GM19328 (cell line): ENCODE results near the gene LRP1-AS.

Experiments
- ATAC-seq: cut with Tn5 transposase; IDR thresholded peaks from one replicate; pipeline ENCODE4 v1.9.1; 2021; ENCODE audit warnings: mild to moderate bottlenecking, moderate library complexity; ENCODE audit not compliant: unreplicated experiment

LRP1-AS gene

DNA sequence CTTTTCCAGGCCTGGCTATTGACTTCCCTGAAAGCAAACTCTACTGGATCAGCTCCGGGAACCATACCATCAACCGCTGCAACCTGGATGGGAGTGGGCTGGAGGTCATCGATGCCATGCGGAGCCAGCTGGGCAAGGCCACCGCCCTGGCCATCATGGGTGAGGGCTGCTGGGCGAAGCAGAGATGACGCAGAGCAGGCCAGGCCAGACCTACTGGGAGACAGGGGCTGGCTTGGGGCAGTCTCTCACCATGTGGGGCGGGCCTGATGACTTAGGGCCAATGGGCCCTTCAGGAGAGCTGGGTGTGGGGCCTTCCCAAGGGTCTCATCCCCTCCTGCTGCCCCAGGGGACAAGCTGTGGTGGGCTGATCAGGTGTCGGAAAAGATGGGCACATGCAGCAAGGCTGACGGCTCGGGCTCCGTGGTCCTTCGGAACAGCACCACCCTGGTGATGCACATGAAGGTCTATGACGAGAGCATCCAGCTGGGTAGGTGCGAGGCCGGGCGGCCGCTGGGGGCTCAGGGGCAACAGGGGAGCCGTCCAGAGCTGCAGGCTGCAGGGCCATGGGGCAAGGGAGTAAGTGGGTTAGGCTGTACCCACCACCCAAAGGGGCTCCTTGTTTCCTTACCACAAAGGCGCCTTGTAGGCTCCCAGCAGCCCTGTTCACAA lies 33.0 kb upstream of the LRP1-AS start:
- no peak for ATAC-seq

DNA sequence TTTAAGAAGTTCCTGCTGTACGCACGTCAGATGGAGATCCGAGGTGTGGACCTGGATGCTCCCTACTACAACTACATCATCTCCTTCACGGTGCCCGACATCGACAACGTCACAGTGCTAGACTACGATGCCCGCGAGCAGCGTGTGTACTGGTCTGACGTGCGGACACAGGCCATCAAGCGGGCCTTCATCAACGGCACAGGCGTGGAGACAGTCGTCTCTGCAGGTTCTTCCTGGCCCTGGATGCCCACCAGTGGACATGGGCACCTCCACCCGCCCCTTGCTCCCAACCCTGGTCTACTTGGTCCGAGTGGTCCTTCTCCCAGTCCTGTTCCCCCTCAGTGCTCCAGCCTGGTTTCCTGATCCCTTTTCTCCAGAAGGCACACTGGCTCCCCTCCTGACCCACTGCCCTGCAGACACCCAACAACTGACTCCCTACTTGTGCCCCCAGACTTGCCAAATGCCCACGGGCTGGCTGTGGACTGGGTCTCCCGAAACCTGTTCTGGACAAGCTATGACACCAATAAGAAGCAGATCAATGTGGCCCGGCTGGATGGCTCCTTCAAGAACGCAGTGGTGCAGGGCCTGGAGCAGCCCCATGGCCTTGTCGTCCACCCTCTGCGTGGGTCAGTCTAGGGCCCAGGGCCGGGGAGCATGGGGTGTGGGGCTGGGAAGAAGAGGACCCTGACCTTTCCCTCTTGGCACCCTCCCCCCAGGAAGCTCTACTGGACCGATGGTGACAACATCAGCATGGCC lies 32.1 kb upstream of the LRP1-AS start:
- no peak for ATAC-seq

DNA sequence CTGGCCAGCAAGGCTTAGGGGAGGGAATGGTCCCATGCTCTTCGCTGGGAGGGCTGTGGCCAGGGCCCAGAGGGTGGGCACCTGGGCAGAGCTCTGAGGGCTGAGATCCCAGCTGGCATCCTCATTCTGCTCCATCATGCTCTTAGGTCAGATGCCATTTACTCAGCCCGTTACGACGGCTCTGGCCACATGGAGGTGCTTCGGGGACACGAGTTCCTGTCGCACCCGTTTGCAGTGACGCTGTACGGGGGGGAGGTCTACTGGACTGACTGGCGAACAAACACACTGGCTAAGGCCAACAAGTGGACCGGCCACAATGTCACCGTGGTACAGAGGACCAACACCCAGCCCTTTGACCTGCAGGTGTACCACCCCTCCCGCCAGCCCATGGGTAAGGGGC lies 30.8 kb upstream of the LRP1-AS start:
- no peak for ATAC-seq

DNA sequence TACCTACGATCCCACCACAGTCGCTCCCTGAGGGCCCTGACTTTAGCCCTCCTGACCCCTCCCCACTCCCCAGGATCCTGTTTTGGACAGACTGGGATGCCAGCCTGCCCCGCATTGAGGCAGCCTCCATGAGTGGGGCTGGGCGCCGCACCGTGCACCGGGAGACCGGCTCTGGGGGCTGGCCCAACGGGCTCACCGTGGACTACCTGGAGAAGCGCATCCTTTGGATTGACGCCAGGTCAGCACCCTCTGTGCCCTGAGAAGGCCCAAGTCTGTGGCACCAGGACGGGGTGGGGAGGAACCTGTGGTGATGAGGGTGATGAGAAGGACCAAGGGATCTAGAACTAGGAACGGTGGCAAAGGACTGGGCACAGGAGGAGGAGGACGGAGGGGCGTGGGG lies 29.9 kb upstream of the LRP1-AS start:
- ATAC-seq, result no peak

DNA sequence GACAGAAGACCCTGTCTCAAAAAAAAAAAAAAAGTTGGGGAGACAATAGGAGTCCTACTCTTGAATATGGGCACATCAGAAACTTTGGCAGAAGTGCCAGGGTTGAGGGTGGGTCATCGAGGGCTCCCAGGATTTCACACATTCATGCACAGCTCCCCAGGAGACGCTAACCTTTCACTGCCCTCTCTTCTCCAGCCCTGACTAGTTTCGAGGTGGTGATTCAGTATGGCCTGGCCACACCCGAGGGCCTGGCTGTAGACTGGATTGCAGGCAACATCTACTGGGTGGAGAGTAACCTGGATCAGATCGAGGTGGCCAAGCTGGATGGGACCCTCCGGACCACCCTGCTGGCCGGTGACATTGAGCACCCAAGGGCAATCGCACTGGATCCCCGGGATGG lies 29.4 kb upstream of the LRP1-AS start:
- no peak for ATAC-seq

DNA sequence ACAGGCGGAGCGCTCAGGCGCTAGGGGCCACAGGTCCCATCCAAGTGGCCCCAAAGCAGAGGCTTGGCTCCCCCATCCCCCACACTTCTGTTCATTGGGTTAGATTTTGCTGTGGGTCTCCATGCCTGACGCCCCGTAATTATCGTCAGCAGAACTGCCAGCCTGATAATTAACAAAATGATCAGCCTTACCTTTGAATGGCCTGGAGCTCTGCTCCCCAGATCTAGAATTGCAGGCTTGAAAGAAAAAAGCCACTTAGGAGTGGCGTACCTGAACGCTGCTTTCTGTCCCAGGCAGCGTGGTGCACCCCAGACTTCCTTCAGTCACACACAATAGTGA lies 28.7 kb upstream of the LRP1-AS start:
- no peak for ATAC-seq

DNA sequence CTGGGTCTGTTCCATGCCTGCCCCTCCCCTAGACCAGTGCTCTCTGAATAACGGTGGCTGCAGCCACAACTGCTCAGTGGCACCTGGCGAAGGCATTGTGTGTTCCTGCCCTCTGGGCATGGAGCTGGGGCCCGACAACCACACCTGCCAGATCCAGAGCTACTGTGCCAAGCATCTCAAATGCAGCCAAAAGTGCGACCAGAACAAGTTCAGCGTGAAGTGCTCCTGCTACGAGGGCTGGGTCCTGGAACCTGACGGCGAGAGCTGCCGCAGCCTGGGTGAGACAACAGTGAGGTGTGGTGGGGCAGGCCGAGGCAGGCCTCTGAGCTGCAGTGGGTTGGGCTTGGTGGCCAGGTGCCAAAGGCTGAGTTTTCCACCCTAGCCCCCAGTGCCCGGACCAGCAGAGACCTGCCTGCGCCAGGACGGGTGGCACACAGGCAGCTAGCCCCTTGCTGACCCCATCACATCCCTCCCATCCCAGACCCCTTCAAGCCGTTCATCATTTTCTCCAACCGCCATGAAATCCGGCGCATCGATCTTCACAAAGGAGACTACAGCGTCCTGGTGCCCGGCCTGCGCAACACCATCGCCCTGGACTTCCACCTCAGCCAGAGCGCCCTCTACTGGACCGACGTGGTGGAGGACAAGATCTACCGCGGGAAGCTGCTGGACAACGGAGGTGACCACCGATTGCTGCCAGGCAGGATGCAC lies 28.2 kb upstream of the LRP1-AS start:
- no peak for ATAC-seq

DNA sequence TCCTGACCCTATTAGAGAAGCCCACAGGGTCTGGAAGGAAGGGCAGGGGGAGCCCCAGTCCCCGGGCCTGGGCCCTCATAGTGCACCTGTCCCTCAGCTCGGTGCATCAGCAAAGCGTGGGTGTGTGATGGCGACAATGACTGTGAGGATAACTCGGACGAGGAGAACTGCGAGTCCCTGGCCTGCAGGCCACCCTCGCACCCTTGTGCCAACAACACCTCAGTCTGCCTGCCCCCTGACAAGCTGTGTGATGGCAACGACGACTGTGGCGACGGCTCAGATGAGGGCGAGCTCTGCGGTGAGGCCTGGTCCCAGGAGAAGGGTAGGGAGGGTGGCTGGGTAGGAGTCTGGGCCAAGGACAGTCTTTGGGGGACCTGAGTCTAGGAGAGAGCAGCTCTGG lies 26.3 kb upstream of the LRP1-AS start:
- ATAC-seq, result no peak

DNA sequence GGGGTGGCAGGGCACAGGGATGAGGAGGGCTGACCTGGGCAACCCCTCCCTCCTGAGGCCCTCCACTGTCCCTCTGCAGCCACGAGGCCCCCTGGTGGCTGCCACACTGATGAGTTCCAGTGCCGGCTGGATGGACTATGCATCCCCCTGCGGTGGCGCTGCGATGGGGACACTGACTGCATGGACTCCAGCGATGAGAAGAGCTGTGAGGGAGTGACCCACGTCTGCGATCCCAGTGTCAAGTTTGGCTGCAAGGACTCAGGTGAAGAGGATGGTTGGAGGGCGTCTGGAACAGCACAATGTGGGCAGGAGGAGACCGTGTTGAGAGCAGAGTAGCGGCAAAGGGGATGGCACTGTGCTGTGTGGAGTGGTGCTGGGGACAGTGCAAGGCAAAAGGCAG lies 25.7 kb upstream of the LRP1-AS start:
- ATAC-seq, result no peak

DNA sequence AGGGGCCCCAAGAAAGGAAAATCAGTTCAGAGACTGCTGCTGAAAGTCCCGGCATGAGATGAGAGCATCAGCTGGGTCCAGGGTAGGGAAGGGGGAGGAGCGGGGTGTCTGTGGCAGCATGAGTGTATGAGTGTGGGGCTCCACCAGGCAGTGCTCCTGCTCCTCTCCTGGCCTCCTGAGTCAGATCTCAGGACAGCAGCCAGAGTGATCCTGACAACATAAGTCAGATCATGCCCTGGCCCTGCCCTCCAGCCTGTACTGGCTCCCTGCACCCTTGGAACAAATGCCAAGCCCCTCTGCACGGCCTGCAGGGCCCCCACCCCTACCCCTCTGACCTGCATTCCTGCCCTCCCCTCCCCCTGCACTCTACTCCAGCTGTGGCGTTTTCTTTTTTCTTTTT lies 24.2 kb upstream of the LRP1-AS start:
- ATAC-seq, result no peak

DNA sequence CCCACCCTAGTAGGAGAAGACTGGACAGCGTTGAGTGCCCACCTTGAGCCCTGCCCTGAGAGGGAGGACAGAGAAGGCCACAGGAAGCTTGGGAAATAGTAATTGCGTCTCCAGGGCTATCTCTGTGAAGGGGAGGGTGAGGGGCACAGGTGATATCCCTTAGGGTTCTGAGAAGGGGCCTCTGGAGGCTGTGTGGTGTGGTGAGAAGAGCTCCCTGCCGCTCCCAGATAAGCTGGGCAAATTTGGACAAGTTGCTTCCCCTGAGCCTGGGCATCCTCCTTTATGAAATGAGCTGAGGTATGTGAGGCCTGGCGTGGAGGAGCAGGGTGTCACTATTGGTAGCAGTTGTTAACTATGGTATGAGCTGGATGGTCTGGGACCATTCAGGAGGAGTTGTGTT lies 23.5 kb upstream of the LRP1-AS start:
- no peak for ATAC-seq

DNA sequence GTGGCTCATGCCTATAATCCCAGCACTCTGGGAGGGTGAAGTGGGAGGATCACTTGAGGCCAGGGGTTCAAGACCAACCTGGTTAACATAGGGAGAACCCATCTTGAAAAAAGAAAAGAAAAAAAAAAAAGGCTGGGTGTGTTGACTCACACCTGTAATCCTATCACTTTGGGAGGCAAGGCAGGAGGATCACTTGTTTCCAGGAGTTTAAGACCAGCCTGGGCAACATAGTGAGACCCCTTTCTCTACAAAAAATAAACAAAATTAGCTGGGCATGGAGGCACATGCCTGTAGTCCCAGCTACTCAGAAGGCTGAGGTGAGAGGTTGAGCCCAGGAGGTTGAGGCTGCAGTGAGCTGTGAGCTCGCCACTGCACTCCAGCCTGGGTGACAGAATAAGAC lies 23.0 kb upstream of the LRP1-AS start:
- no peak for ATAC-seq

DNA sequence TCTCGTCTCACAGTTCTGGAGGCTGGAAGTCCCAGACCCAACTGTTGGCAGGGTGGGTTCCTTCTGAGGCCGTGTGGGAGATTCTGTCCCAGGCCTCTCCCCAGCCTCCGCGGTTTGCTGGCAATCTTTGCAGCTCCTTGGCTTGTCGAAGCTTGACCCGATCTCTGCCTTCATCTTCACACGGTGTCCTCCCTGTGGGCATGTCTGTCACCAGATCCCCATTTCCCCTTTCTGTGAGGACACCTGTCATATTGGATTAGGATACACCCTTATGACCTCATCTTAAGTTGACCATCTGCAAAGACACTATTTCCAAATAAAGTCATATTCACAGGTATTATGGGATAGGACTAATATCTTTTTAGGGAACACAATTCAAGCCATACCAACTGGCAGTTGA lies 22.6 kb upstream of the LRP1-AS start:
- no peak for ATAC-seq

DNA sequence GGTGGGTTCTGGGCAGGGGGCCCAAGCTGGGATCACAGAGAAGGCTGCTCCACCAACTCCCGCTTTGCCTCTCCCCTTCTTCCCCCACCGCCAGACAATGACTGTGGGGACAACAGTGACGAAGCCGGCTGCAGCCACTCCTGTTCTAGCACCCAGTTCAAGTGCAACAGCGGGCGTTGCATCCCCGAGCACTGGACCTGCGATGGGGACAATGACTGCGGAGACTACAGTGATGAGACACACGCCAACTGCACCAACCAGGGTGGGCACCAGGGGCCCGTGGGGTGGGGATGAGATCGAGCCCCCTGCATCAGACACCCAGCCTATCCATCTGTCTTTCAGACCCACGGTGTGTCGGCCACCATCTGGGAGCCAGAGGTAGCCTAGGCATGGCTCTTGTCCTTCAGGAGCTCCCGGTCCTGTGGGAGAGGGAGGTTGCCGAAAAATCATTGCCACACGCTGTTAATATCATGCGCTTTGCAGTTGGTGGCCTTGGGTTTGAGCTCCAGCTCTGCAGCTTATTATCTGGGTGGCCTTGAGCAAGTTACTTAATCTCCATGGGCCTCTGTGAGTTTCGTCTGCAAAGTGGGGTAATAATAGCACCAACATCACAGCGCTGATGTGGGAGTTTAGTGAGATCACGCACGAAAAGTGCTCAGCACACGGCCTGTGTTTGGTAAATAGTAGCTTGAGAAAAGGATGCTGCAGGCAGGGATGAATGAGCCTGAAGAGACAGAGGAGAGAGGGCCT lies 21.8 kb upstream of the LRP1-AS start:
- no peak for ATAC-seq

DNA sequence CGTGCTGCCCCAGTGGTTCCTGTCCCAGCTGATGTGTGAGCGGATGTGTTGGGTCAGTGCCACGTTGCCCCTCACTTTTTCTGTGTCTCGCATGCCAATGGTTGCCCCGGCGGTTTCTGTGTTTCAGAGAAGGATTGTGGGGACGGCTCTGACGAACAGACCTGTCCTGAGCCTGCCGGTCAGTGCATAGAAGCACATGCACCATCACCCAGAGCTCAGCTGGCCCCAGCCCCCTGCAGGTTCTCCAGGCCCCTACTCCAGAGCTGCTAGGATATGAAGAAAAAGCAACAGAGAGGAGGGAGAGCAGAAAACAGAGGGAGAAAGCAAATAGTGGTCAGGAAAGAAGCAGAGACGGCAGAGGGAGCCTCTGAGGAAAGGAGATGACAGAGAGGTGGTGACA lies 20.6 kb upstream of the LRP1-AS start:
- ATAC-seq, result no peak

DNA sequence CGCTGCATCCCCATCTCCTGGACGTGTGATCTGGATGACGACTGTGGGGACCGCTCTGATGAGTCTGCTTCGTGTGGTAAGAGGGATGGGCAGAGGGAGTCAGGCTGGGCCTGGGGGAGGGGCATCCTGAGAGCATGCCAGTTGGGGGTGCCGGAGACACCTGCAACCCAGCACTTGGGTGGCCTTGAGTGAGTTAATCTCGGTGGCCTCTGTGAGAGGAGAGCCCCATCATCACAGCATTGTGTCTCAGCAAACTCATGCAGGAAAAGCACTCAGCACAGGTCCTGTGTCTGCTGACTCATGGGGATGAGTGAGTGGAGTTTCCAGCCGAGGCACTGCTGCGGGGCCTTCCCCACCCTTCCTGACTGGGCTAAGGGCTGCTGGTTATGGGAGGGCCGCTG lies 19.6 kb upstream of the LRP1-AS start:
- no peak for ATAC-seq

DNA sequence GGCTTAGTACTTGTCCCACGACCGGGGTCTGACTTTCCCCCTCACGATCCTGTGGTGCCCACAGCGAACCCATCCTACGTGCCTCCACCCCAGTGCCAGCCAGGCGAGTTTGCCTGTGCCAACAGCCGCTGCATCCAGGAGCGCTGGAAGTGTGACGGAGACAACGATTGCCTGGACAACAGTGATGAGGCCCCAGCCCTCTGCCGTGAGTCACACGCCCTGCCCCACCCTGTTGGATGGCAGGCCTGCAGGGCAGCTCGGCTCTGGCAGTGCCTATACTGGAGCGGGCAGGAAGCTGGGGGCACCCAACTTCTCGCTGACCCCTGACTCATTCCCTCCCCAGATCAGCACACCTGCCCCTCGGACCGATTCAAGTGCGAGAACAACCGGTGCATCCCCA lies 18.3 kb upstream of the LRP1-AS start:
- ATAC-seq, result no peak

DNA sequence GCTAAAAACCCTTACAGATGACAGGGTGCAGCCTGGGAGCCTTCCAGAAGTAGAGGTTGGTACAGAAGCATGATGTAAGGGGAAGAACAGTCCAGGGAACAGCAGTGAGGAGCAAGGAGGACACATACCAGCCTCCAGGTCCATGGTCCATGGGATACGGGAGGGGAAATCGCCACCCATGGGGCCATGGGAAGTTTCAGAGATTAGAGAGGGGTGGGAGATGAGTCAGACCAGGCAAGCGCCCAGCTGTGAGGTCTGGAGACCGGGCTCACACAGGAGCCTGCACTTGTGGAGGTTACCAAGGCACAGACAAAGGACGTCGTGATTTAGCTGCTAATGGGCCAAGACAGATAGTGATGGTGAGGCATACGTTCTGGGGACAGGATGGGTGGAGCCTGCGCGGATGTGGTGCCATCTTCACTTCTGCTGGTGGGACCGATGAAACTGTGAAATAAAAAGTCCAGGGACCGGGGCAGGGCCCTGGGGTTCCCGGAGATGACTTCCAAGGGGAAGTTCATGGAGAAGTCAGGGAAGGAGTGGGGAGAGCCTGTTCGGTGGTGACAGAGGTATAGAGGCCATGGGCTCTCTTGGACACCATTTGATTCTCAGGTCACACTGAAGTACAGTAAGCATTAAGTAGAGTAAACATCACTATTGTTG lies 17.7 kb upstream of the LRP1-AS start:
- ATAC-seq, result no peak

DNA sequence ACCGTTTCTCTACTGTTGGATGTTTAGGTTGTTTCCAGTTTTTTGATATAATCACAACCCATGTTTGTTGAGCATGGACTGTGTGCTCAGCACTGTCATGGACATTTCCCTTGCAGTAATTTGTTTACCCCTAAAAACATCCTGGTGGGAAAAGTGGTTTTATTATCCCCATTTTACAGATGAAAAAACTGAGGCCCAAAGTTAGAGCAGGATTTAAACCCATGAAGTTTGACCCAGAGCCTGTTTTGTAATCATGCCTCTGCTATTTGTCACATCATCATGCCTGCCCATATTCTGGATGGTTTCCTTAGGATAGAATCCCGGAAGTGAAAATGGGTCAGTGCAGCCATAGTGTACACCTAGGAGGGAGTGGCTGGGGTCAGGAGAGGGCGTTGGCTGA lies 17.0 kb upstream of the LRP1-AS start:
- ATAC-seq, result no peak

DNA sequence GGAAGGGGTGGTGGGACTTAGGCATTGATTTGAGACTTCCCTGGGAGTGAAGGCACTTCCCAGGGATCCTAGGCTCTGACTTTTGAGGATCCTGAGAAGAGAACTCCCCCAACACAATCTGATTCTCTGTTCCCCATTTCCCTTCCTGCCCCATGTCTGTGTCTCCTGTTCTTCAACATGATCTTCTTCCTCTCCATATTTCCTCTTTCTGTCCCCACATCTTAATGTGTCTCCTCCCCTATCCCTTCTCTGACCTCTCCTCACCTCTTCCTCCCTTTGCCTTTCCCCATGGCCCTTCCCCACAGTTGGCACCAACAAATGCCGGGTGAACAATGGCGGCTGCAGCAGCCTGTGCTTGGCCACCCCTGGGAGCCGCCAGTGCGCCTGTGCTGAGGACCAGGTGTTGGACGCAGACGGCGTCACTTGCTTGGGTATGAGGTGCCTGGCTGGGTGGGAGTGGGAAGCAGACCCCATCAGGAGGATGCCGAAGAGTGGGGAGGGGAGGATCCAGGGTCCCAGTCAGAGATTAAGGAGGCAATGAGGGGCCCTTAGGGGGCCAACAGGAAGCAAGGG lies 15.2 kb upstream of the LRP1-AS start:
- ATAC-seq, result no peak

DNA sequence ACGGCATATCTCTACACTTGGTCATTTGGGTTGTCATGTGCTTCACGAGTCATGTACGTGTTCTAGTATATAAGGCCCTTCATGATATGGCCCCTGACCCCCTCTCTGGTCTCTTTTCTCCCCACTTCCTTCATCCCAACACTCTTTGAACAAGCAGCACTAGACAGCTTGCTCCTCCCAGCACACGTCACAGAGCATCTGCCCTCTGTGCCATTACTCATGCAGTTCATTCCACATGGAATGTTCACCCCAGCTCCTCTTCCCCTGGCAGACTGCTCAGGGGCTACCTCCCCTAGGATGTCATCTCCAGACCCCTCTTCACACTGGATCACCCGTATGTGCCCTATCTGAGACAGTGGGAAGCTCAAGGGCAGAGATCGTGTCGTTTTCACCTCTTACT lies 14.1 kb upstream of the LRP1-AS start:
- ATAC-seq, result no peak
